ENCODE data around the gene VAMP5.

DNA sequence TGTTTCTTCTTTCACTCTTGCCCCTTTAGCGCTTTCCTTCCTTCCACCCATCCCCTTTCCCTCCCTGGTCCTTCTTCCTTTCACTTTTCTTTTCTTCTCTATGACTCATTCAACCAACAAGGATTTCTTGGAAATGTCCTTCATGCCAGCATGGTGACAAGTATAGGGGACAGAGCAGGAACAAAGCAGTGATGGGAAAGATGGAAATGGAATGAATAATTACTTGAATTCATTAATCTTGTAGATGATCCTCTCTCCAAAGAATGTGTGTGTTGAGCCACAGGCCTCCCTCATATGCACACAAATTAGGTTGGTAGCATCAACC, 1.5 kb downstream of the VAMP5 start:
- TF ChIP-seq, protein P1, sequence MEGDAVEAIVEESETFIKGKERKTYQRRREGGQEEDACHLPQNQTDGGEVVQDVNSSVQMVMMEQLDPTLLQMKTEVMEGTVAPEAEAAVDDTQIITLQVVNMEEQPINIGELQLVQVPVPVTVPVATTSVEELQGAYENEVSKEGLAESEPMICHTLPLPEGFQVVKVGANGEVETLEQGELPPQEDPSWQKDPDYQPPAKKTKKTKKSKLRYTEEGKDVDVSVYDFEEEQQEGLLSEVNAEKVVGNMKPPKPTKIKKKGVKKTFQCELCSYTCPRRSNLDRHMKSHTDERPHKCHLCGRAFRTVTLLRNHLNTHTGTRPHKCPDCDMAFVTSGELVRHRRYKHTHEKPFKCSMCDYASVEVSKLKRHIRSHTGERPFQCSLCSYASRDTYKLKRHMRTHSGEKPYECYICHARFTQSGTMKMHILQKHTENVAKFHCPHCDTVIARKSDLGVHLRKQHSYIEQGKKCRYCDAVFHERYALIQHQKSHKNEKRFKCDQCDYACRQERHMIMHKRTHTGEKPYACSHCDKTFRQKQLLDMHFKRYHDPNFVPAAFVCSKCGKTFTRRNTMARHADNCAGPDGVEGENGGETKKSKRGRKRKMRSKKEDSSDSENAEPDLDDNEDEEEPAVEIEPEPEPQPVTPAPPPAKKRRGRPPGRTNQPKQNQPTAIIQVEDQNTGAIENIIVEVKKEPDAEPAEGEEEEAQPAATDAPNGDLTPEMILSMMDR (conservative IDR thresholded peaks at IDR 0.05; ENCODE audit: low read depth in 2 of 2), result no peak
- no peak for TF ChIP-seq EZH2 (IDR thresholded peaks at IDR 0.05; ENCODE audit: low read depth, unreplicated experiment)
- TF ChIP-seq CREB1 (CRISPR knock-in tag; IDR thresholded peaks at IDR 0.05; ENCODE audit: low read depth), result no peak
- no peak for TF ChIP-seq POLR2AphosphoS5 (IDR thresholded peaks at IDR 0.05; ENCODE audit: low read depth)
- no peak for TF ChIP-seq NANOG (IDR thresholded peaks at IDR 0.05; ENCODE audit: borderline replicate concordance)
- TF ChIP-seq REST (IDR thresholded peaks at IDR 0.05; ENCODE audit: unreplicated experiment), result no peak
- TF ChIP-seq, protein P2, sequence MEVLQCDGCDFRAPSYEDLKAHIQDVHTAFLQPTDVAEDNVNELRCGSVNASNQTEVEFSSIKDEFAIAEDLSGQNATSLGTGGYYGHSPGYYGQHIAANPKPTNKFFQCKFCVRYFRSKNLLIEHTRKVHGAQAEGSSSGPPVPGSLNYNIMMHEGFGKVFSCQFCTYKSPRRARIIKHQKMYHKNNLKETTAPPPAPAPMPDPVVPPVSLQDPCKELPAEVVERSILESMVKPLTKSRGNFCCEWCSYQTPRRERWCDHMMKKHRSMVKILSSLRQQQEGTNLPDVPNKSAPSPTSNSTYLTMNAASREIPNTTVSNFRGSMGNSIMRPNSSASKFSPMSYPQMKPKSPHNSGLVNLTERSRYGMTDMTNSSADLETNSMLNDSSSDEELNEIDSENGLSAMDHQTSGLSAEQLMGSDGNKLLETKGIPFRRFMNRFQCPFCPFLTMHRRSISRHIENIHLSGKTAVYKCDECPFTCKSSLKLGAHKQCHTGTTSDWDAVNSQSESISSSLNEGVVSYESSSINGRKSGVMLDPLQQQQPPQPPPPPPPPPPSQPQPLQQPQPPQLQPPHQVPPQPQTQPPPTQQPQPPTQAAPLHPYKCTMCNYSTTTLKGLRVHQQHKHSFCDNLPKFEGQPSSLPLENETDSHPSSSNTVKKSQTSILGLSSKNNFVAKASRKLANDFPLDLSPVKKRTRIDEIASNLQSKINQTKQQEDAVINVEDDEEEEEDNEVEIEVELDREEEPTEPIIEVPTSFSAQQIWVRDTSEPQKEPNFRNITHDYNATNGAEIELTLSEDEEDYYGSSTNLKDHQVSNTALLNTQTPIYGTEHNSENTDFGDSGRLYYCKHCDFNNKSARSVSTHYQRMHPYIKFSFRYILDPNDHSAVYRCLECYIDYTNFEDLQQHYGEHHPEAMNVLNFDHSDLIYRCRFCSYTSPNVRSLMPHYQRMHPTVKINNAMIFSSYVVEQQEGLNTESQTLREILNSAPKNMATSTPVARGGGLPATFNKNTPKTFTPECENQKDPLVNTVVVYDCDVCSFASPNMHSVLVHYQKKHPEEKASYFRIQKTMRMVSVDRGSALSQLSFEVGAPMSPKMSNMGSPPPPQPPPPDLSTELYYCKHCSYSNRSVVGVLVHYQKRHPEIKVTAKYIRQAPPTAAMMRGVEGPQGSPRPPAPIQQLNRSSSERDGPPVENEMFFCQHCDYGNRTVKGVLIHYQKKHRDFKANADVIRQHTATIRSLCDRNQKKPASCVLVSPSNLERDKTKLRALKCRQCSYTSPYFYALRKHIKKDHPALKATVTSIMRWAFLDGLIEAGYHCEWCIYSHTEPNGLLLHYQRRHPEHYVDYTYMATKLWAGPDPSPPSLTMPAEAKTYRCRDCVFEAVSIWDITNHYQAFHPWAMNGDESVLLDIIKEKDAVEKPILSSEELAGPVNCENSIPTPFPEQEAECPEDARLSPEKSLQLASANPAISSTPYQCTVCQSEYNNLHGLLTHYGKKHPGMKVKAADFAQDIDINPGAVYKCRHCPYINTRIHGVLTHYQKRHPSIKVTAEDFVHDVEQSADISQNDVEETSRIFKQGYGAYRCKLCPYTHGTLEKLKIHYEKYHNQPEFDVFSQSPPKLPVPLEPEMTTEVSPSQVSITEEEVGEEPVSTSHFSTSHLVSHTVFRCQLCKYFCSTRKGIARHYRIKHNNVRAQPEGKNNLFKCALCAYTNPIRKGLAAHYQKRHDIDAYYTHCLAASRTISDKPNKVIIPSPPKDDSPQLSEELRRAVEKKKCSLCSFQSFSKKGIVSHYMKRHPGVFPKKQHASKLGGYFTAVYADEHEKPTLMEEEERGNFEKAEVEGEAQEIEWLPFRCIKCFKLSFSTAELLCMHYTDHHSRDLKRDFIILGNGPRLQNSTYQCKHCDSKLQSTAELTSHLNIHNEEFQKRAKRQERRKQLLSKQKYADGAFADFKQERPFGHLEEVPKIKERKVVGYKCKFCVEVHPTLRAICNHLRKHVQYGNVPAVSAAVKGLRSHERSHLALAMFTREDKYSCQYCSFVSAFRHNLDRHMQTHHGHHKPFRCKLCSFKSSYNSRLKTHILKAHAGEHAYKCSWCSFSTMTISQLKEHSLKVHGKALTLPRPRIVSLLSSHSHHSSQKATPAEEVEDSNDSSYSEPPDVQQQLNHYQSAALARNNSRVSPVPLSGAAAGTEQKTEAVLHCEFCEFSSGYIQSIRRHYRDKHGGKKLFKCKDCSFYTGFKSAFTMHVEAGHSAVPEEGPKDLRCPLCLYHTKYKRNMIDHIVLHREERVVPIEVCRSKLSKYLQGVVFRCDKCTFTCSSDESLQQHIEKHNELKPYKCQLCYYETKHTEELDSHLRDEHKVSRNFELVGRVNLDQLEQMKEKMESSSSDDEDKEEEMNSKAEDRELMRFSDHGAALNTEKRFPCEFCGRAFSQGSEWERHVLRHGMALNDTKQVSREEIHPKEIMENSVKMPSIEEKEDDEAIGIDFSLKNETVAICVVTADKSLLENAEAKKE (CRISPR knock-in tag; IDR thresholded peaks at IDR 0.05), result no peak
- no peak for TF ChIP-seq JUNB (IDR thresholded peaks at IDR 0.05; ENCODE audit: unreplicated experiment)
- TF ChIP-seq ZNF114 (CRISPR knock-in tag; IDR thresholded peaks at IDR 0.05), result no peak
- TF ChIP-seq EZH2phosphoT487 (IDR thresholded peaks at IDR 0.05; ENCODE audit: unreplicated experiment), result no peak
- TF ChIP-seq, protein P3, sequence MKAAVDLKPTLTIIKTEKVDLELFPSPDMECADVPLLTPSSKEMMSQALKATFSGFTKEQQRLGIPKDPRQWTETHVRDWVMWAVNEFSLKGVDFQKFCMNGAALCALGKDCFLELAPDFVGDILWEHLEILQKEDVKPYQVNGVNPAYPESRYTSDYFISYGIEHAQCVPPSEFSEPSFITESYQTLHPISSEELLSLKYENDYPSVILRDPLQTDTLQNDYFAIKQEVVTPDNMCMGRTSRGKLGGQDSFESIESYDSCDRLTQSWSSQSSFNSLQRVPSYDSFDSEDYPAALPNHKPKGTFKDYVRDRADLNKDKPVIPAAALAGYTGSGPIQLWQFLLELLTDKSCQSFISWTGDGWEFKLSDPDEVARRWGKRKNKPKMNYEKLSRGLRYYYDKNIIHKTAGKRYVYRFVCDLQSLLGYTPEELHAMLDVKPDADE (IDR thresholded peaks at IDR 0.05), result no peak
- TF ChIP-seq ZNF331 (CRISPR knock-in tag; IDR thresholded peaks at IDR 0.05; ENCODE audit: low read depth), result no peak
- no peak for TF ChIP-seq STAT1 (IDR thresholded peaks at IDR 0.05; ENCODE audit: unreplicated experiment)

Data from GM23338 (cell line).